NCI-H2081 (cell line): Measurements from ENCODE around the gene TLL1.

ENCODE experiments used
- DNase-seq, 2 experiments: peaks; one replicate each; lab custom pipeline; 2025; lab: John Stamatoyannopoulos, UW

TLL1 gene

DNA sequence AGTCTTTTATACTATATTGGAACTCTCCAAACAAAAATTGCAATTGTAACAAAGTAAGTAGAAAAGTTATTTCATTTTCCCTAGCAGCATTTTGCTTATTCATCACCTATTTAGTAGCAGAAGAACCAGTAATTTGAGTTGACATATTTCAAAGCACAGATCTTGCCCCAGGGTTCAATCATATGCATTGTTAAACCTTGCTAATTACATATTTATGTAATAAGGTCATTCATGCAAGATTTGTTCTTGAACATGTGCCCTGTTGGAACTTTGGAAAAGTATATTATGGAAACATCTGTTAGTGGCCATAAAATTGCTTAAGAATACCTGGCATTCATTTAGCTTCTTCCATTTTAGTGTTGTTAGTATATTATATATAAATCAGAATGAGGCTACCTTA lies 191.7 kb downstream of the TLL1 start:
- DNase-seq: peak in 1 of 2 experiments; percentile 33

DNA sequence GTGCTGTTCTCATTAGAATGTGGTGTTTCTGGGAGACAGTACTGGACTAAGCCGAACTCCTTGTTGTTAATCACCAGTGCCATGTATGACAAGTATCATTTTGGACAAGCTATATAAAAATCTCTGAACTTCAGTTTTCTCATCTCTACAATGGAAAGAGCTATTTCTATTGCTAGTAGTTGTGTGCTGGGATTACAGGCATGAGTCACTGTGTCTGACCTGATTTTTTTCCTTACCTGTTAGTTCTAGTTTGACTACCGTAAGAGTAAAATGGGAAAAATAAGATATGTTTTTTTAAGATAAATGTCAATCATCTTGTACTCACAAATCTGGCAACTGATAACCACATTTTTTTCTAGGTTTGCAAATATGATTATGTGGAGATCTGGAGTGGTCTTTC lies 192.3 kb downstream of the TLL1 start:
- DNase-seq: peak in 1 of 2 experiments; percentile 3

DNA sequence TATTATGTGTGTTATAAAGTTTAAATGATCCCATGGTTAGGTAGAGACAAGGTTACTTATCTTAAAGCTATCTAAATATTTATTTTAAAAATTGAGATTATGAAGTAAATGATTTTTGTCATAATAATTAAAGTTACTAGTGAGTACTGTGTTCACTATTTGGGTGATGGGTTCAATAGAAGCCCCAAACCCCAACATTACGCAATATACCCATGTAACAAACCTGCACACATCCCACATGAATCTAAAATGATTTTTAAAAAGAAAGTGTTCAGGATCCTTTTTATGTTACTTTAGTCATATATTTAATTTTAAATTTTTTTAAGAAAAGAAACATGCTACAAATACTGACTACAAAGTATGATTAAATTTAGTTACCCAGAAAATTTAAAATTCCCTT lies 193.9 kb downstream of the TLL1 start:
- DNase-seq: no peak

DNA sequence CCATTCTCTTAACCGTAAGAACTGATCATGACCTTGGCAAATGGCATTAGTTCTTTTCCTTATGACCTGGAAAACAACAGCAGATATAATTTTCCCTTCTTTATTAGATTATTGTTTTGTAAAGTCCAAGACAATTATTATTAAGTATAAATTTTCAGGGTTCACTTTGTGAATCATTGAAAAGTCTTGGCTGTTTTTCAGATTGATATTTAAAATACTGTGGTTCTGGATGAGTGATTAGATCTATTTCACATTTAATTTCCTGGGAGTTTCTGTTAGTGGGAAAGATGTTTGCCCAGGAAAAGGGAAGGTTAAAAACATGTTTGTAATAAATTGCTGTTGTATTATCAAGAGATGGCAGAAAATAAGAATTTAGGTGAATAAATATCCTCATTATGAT lies 194.9 kb downstream of the TLL1 start:
- DNase-seq: no peak

DNA sequence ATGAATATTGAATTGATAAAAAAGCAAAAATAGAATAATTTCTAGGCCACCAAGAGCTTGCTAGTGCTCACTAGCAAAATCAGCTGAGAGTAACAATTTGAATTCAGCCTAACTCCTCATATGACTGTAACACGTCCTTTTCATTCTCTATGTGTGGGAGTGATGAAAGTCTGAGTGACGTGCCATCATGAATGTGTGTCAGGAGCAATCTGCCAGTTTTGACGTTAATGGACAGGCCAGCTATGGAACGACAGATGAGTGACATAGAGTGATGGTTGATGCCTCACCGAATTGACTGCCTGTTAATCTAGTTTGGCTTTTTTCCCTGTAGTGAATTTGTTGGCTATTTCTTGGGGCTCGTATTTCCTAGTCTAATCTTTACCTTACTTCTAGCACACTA lies 200.7 kb downstream of the TLL1 start:
- no peak for DNase-seq

DNA sequence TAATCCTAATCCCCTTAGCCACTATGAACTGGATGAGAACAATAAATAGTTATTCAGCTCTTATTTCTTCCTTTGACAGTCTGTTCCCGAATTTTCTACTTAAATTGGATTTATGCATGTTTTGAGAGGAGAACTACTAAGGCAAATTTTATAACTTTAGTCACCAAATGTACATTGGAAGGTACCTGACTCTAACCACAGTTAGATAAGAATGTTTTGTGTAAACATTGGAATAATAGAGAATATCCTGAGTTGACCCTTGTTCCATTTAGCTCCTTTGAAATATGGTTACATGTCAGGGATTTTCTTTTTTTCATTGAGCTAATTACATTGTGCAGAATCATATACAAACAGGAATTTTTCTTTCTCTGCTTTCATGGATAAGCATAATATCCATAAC lies 202.6 kb downstream of the TLL1 start:
- DNase-seq: no peak

DNA sequence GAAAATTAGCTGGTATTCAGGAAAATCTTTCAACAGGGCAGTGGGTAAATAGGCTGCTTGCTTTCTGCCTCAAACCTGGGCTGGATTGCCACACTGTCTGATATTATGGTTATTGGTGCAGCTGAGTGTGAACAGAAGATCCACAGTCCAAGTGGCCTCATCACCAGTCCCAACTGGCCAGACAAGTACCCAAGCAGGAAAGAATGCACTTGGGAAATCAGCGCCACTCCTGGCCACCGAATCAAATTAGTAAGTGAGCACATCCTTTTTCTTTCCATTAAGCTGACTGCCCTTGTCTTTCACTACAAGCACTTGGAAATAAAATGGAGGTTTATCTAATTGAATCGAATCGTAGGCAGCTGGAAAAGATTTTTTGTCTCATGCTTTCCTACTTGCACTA lies 204.7 kb downstream of the TLL1 start:
- peak in 1 of 2 experiments; percentile 62 for DNase-seq

DNA sequence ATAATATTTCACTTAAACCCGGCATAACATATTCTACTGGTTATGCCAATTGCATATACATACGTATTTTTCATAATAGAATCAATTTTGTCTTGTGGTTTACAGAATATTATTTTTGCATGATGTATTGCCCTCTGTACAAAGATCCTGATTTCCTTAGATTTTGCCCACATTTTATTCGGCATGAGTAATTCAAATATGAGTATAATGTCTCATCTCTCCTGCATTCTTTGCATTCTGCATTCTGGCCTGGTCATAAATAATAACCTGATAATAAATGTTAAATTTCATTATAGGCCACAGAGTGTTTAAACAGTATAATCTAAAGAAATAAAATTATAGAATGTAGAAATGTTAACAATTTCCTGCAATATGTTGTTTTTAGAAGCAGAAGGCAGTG lies 205.3 kb downstream of the TLL1 start:
- no peak for DNase-seq

DNA sequence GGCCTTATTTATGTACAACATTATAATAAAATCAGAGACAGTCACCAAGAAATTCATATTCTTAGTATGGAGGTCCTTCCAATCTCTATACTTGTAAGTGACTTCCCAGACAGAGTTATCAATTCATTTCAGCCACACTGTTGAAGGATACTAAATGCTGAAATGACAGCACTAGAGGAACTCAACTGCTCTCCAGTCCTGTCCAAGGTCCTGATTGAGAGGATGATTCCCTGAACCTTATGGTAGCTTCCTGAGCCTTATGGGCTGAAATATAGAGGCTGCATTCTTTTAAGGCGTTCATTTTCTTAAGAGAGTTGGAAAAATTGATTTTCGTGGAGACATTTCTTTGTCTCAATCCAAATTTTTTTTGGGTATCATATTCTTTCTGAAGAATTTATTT lies 205.9 kb downstream of the TLL1 start:
- no peak for DNase-seq

DNA sequence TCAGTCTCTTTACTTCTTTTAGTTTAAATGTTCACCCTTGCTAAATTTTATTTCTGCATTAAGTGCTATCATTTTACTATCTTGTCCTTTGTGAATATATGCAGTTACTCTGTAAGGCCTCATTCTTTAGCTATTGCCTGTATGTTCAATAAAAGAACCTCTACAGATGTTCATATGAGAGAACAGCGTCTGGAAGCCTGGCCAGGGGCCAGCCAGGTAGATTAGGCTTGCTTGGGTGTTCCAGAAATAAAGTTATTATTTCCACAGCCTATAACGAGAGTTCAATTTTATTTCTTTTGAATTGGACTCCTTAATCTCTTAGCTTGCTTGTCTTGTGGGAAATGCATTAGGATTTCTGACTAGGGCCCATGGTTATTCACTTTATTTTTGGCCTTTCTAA lies 214.5 kb downstream of the TLL1 start:
- no peak for DNase-seq

DNA sequence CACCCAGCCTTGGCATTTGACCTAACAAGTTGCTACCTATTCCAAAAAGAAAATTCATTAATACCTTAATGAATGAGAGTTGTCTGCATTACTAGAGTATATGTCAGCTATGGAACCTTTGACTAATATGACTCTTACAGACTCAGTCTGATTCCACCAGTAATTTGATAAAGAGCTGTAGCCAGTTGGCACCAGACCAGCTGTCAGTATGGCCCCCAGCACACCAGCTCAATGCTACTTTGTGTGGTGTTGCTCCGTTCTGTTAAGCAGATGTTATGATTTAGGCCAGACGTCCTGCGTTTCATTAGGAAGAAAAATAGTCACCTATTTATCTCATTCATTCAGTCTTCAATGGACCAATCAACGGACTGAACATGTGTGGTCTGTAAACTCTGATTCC lies 215.5 kb downstream of the TLL1 start:
- DNase-seq: no peak

DNA sequence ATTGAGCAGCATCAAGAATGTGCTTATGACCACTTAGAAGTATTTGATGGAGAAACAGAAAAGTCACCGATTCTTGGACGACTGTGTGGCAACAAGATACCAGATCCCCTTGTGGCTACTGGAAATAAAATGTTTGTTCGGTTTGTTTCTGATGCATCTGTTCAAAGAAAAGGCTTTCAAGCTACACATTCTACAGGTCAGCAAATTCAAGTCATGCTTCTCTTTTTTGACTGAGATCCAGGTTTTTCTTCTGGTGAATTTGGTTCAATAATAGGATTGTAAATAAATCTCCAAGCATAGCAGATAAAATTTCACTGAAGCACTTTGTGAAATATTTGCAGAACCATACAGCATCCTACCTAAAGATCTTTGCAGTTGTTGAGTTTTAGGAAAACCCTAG lies 218.1 kb downstream of the TLL1 start:
- DNase-seq: peak; percentile 35 to 78

DNA sequence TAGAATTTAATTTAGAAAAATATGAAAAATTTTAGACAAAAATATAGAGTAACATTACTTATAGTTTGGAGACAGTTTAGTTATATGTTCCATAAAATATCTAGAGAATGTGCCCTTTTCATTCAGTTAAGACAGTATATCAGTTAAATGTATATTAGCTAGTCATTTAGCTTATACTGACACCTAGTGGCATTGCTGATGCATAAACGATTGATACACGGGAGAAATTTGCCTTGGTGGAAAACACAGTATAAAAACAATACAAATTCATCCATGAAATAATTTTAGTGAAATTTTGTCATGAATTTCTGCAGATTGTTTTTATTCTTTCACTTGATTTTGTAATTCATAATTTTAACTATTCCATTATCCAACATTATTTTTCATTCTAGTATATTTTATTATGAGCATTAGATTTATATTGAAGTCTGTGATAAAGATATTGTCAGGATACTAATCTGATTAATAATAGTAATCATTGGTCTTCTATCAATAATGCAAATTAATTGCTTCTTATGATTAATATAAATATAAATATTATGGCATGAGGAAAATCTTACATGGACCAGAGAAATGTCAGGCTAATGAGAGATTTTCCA lies 219.0 kb downstream of the TLL1 start:
- peak; percentile 8 to 53 for DNase-seq

DNA sequence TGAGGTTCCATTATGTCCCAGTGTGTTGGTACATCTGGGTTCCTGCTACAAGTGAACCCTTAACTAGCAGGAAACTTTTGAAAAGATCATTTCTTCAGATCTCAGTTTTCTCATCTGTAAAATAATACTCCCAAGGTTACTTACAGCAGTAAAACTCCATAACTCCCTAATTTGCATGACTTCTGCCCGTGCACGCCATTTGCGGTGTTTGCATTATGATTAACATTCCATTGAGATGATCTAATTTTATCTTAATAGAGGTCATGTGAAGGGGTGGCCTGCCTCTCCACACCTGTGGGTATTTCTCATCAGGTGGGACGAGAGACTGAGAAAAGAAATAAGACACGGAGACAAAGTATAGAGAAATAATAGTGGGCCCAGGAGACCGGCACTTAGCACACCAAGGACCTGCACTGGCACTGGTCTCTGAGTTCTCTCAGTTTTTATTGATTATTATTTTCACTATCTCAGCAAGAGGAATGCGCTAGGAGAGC lies 219.8 kb downstream of the TLL1 start:
- no peak for DNase-seq

DNA sequence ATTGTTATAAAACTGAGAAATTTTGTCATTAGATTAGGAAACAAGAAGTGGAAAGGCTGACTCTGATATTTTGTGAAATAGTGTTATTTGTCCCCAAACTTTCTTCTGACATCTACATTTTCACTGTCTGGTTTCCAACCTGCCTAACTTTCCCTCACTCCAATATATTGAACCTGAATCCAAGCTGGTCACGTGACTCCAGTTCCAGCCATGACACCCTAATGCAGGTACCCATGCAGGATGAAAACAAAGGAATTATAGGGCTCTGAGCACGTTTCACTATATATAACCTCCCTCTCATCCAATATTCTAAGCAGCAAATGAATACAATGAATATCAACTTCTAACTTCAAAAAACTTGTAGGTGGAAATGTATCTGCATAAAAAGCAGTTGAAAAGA lies 231.6 kb downstream of the TLL1 start:
- DNase-seq: no peak

DNA sequence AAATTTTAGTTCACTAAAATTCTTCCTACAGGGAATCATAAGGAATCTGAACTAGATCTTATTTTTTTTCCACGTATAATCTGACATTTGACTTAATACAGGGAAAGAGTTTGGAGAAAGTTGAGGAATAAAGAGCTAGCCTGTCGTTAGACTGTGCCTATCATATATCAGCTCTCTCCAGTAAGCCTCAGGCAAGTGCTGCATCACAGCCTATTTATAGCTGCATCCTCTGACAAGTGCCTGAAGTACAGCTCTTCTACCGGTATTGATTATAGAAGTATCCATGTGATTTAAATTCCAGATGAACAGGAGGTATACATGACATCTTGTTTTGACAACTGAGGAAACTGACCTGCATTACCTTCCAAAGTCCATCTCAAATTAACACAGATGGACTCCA lies 248.9 kb downstream of the TLL1 start:
- no peak for DNase-seq

DNA sequence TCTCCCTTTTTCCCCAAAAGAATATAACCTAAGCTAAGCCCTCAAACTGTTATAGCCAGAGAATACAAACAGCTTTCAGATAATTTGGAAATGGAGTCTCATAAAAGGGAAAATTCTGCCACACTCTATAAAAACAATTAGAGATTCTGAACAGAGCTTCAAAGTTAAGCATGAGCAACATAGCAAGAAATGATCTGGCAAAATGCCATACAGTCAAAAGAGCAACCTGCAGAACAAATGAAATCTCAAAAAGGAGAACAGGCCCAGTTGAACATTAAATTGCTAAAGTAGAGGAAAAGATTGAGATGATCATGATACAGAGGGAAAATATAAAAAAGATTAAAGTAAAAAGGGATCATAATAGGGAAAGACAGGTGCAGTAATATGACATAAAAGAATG lies 250.5 kb downstream of the TLL1 start:
- DNase-seq: no peak

DNA sequence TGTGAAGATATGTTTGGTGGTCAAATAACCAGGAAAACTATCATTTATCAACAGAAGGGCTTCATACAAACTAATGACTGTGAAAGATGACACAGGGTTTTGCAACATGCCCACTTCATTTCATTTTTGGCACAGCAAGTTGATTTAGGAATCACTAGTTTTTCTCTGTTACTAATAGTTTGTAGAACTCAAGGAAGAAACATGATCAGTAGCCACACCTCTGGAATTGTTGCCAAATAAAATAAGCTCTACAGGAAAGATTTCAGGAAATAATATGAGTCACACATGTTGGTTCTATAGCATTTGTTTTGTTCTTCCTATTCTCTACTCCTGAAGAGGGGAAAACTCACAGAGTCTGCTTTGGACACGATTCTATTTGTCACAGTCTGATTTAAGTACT lies 255.4 kb downstream of the TLL1 start:
- no peak for DNase-seq

DNA sequence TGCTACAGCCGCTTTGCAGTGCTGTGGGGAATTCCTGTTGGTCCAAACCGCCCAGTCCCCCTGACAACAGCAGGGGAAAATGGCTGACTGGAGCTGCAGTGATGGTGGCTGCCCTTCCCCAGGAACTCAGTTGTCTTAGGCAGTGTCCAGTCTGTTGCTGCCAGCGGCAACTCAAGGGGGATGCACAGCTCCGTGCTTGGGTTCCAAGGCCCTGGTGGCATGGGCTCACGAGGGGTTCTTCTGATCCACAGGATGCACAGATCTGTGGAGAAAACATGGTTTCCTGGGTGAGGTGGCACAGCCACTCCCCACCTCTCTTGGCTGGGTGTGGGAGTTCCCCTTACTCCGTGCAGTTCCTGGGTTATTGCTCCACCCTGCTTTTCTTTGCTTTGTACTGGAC lies 261.2 kb downstream of the TLL1 start:
- no peak for DNase-seq

DNA sequence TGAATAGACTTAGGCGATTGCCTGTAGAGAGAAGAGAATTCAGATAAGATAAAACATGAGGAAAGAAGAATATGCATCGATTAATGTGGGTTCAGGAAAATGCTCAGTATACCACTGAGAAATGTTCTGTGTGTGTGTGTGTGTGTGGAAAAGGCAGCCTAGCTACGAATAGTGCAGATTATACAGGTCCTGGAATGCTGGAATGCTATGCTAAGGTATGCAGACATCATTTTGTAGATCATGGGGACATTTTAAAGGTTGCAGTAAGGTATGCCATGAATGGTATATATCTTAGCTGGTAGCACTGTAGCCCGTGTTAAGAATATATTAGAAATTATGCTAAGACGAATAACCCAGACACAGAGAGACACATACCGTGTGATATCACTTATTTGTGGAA lies 267.9 kb downstream of the TLL1 start:
- no peak for DNase-seq

DNA sequence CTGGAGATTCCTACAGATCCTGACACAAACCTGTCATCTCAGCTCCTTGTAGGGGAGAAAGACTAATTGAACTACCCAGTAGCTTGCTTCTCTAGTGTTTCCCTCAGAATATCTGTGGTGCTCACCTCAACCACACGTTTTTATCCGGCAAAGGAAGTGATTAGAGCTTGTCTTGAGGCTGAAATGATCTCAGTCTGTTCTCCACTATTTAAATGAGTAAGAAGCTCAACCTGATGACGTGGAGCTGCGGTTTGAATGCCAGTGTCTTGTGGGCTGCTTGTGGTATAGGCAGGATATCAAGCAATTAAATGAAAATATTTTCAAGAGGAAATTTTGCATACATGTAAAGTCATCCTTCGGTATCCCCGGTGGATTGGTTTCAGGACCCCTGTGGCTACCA lies 270.2 kb downstream of the TLL1 start:
- no peak for DNase-seq

DNA sequence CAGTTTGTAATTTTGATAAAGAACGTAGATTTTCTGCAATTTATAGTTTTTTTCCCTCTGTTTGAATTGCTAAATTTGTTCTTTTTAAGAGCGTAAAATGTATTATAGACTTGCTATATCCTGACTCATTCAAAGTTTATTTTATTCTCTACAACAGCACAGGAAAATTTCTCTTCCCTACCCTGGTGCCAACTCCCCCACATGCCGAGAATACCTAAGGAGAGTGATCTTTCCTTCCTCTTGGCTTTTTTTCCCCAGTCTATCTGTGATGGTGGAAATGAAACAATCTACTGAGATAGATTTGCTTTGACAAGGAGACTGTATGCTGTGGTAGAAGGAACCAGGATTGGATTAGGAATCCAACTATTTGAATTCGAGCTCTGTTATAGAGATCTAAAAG lies 271.6 kb downstream of the TLL1 start:
- DNase-seq: no peak

DNA sequence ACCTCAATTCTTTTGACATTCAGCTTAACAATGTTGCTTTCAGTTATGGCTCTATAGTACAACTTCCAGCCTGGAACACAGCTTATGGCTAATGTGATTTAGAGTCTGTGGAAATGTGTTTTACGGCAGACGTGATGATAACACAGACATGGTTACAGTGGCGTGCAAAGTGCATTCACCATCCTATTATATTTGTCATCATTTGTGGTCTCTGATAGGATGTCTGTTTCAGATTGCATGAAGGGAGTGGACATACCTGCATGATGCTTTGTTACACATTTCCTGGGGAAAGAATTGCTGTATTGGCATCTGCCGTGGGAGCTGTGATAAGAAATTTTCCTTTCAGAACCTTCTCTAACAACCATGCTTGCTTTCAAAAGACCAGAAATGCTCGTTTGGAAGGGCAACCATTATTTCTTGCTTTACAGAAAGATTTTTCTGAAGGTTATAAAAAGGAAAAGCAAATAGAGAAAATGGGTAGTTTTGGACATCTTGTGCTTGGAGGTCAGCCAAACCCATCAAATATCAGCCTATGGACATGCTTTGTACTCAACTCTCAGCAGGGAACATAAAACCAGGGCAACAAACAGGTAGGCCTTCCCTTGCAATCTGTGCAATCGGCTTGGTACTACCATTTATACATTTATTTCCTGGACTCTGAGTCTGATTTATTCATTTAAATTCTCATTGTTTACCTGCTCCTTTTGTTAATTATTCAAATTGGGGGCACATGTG lies 273.9 kb downstream of the TLL1 start:
- DNase-seq: peak; percentile 3 to 66
